Mammary epithelial cell (primary cell): ENCODE measurements around the gene GPR15.

ENCODE experiments used
- EZH2 ChIP-seq: IDR thresholded peaks from 2 replicates; pipeline ENCODE4 v1.6.1; 2012; ENCODE audit warnings: low read length, inconsistent platforms, borderline replicate concordance
- TF ChIP-seq, protein P1 (sequence below), 2 donors: IDR thresholded peaks in 1 of 2; conservative IDR thresholded peaks in 1 of 2; 2 replicates each; pipeline ENCODE4 v1.5.1; 2011 to 2012; ENCODE audit warnings: inconsistent platforms in 2 of 2, low read length in 2 of 2, mild to moderate bottlenecking in 2 of 2, control low read depth in 1 of 2, low read depth in 1 of 2; ENCODE audit not compliant: insufficient read depth in 1 of 2; ENCODE audit errors: extremely low read depth in 1 of 2

DNA sequence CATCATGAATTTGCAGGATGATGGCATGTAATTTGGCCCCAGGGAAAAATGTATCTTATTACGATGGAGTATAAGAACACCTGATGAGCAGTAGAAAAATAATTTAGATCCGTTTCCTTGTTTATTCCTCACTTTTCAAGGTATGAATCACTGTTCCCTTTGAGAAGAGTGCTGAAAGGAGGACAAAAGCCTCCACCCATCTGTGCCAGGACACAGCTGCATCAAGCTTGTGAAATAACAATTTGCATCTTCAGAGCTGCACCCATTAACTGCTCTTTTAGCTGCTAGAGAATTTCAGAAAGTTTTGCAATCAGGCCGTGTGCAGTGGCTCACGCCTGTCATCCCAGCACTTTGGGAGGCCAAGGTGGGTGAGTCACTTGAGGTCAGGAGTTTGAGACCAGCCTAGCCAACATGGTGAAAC is 18.7 kb upstream of the GPR15 start:
- TF ChIP-seq, protein P1, sequence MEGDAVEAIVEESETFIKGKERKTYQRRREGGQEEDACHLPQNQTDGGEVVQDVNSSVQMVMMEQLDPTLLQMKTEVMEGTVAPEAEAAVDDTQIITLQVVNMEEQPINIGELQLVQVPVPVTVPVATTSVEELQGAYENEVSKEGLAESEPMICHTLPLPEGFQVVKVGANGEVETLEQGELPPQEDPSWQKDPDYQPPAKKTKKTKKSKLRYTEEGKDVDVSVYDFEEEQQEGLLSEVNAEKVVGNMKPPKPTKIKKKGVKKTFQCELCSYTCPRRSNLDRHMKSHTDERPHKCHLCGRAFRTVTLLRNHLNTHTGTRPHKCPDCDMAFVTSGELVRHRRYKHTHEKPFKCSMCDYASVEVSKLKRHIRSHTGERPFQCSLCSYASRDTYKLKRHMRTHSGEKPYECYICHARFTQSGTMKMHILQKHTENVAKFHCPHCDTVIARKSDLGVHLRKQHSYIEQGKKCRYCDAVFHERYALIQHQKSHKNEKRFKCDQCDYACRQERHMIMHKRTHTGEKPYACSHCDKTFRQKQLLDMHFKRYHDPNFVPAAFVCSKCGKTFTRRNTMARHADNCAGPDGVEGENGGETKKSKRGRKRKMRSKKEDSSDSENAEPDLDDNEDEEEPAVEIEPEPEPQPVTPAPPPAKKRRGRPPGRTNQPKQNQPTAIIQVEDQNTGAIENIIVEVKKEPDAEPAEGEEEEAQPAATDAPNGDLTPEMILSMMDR (conservative IDR thresholded peaks at IDR 0.05 in 1 of 2, IDR thresholded peaks at IDR 0.05 in 1 of 2; ENCODE audit: extremely low read depth in 1 of 2, insufficient read depth in 1 of 2, low read depth in 1 of 2, low read length in 2 of 2) = no peak
- TF ChIP-seq EZH2 = no peak
